T-helper 2 cell treated with Interferon-gamma antibody and Interleukin-4, amounts not matched to agents 100 ng/mL and 5 ng/mL, for 36 hours (primary cell): ENCODE results near the gene TMCC3. TPM values are rescaled to one million over a fixed set of nuclear protein-coding genes. Genes with fewer than 3 reads are reported as not detected.
"Not testable (repeated sequence)": the region's sequence is repeated elsewhere in the genome, so short reads cannot be mapped to it uniquely, and the experiment has no call there.

Experiments used
- intact Hi-C: fragments of 100-400 bp; cut with micrococcal nuclease; formaldehyde crosslinking; loops from one replicate; pipeline ENCODE4 v1.15.1; 2023
- total RNA-seq: library from RNA; stranded (reverse); gene quantifications from 2 replicates; pipeline ENCODE4 v1.2.3, GENCODE V29; 2022

TMCC3 gene
- total RNA-seq, 1 donor from 2014 or later: not detected

- intact Hi-C loops: no loop called here
Measured at GRCh38 chr12:94575645-94576403, 74.5 kb downstream of the TMCC3 start.

DNA sequence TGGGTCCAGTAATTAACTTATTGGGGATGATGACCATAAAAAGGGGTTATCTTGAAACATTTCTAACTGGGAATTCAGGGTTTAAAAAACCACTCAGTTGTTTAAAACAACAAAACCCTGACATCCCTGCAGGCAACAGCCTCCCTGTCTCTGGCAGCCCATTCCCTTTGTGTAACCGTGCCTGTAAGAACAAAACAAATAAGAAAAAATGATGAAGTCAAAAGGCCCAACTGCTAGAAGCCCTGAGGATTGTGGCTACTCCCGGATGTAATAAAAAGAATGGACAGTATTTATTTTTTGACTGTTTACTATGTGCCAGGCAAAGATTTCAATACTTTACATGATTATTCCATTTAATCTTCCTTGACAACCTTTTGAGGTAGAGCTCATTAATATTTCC, 75.3 kb downstream of the TMCC3 start:
- intact Hi-C loops: no loop called here

- intact Hi-C loops: no loop called here
Measured at GRCh38 chr12:94571556-94571955, 78.8 kb downstream of the TMCC3 start.

GRCh38 chr12:94570161-94570560, 80.2 kb downstream of the TMCC3 start:
- intact Hi-C loops: no loop called here

DNA sequence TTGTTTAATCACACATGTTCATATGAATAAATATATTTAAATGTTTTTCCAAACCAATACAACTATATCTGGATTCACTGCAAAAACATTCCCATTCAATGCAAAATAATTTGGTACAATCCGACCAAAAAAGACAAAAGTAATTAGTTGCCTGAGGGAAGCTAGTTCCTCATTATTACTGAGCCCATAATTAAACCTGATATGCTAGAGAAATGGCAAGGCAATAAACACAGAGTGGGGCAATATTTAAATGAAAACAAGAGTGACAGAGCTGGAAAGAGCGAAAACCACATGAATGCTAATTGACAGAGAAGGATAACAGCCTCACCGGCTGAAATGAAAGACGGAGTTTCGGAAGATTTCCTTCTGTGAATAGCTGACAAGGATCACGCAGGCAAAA, 82.6 kb downstream of the TMCC3 start:
- intact Hi-C loops: no loop called here

DNA sequence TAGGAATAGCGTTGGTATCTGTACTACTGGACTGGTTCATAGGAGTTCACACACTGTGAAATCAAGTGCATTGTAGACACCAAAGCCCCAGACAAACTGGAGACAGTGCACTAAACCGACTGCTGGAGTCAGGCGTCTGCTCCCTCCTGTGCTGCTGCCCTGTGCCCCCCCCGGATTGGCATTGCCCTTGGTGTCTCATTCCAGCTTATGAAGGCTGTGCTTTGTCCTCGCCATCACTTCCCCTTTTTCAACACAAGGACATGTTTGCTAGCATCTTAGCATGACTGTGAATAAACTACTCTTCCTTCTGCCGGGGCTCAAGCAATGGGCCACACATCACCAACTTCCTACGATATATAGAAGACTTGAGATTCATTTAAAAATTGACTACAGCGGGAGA, 84.0 kb downstream of the TMCC3 start:
- intact Hi-C loops: no loop called here

DNA sequence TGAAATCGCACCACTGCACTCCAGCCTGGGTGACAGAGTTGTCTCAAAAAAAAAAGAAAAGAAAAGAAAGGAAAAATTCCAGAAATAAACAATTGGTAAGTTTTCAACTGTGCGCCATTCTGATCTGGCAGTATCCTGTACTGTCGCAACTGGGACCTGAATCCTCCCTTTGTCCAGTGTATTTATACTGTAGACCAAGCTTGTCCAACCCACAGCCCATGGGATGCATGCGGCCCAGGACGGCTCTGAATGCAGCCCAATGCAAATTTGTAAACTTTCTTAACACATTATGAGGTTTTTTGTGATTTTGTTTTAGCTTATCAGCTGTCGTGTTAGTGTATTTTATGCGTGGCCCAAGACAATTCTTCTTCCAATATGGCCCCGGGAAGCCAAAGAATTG, 84.7 kb downstream of the TMCC3 start:
- intact Hi-C loops: no loop called here

GRCh38 chr12:94563286-94563685, 87.1 kb downstream of the TMCC3 start:
- intact Hi-C loops: no loop called here

- intact Hi-C loops: no loop called here
Measured at GRCh38 chr12:94561943-94562411, 88.4 kb downstream of the TMCC3 start.

- intact Hi-C loops: no loop called here
Measured at GRCh38 chr12:94560431-94561221, 89.7 kb downstream of the TMCC3 start.

DNA sequence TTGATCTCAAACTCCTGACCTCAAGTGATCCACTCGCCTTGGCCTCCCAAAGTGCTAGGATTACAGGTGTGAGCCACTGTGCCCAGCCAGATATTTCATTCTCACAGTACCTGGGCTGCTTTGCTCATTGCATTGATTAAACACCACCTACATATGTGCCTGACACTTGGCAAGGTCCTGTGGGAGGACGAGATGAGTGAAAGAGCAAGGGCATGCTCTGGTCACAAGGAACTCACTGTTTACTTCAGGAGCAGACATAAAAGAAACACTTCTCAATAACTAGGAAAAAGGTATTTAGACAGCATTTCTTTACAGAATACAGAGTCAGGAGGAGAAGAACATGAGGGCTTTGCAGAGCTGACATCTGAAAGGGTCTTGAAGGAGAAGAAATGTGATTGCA, 91.7 kb downstream of the TMCC3 start:
- intact Hi-C loops: no loop called here

- intact Hi-C loops: no loop called here
Measured at GRCh38 chr12:94557746-94558295, 92.5 kb downstream of the TMCC3 start.

GRCh38 chr12:94555687-94556086, 94.7 kb downstream of the TMCC3 start:
- intact Hi-C loops: no loop called here

GRCh38 chr12:94553875-94554274, 96.5 kb downstream of the TMCC3 start:
- intact Hi-C loops: no loop called here

- intact Hi-C loops: no loop called here
Measured at GRCh38 chr12:94553130-94553519, 97.2 kb downstream of the TMCC3 start.

DNA sequence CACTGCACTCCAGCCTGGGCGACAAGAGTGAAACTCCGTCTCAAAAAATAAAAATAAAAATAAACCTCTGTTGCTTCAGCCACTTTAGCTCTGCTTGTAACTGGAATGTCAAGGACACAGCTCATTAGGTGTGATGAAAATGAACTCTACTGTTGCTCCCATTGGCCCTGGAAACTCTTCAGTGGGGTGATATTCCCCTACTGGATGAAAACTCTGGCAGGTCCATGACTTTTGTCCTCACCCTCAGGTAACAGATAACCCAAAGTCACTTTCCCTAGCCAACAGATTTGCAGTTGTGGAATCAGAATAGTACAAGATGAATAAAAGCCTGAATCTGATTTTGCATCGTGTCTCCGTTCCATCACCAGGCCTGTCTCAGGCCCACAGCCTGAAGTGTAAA, 98.5 kb downstream of the TMCC3 start:
- intact Hi-C loops: no loop called here

GRCh38 chr12:94550964-94551363, 99.4 kb downstream of the TMCC3 start:
- intact Hi-C loops: no loop called here

DNA sequence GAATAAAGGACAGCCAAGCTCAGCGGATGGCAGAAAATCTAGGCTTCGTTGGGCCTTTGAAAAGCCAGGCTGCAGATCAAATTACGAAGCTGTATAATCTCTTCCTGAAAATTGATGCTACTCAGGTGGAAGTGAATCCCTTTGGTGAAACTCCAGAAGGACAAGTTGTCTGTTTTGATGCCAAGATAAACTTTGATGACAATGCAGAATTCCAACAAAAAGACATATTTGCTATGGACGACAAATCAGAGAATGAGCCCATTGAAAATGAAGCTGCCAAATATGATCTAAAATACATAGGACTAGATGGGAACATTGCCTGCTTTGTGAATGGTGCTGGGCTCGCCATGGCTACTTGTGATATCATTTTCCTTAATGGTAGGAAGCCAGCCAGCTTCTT, 101.5 kb downstream of the TMCC3 start:
- intact Hi-C loops: not testable (repeated sequence)

DNA sequence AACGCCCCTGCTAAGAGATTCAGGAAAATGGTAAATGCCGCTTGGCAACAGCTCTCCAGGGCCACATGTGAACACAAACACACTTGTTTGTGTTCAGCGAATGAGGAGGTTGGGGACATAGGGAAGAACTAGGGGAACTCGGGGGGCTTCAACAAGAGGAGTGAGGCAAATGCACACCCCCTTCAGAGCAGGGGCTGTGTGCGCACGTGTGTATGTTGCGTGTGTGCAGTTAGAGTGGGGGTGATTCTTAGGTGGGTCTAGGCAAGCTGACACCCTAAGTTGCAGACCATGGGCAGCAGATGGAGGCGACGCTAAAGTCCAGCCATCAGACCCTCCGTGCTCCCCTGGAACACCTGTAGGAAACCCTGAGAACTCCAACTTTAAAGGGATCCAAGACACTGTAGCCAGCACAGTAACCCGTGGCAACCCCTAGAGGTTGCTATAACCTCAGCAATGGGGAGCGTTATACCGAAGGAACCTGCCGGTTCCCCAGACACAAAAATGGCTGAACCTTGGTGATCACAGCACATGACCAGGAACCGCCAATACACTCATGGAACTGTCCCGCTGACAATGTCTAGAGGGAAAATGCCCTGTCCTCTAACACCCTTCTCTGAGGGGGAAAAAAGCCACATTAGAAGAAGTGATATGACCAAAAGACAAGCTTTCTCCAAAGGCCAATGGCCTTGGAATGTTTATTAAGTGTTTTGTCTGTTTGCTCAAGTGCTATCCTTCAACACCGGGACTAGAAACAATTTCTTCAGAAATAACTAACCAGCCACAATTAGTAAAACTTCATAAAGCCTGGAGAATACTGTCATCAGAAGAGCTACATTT, 104.2 kb downstream of the TMCC3 start:
- intact Hi-C loops: no loop called here

- intact Hi-C loops: no loop called here
Measured at GRCh38 chr12:94544355-94544754, 106.0 kb downstream of the TMCC3 start.

DNA sequence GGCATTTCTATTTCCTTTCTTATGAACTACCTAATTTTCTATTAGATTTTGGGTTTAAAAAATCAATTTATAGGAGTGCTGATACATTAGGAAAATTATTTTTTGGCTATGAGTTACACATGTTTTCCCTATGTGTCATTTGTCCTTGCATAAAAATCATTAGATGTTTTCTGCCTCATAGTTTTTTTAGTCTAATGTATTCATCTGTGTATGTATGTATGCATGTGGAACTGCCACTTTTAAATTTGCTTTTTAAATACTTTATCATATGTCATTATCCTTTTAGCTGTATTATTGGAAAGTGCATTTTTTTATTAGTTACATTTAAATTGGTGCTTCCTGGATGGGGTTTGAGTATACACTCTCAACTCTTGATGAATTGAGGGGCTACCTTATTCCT, 112.0 kb downstream of the TMCC3 start:
- intact Hi-C loops: loop anchor here (10.0 kb wide), 1 partner anchor 274 kb away; no protein-coding TSS in a partner anchor
